GM21786 (cell line): ENCODE data around the gene LRRC30.

Source experiments
- ATAC-seq: cut with Tn5 transposase; IDR thresholded peaks from one replicate; pipeline ENCODE4 v1.9.1; 2021; ENCODE audit not compliant: unreplicated experiment

LRRC30 gene

DNA sequence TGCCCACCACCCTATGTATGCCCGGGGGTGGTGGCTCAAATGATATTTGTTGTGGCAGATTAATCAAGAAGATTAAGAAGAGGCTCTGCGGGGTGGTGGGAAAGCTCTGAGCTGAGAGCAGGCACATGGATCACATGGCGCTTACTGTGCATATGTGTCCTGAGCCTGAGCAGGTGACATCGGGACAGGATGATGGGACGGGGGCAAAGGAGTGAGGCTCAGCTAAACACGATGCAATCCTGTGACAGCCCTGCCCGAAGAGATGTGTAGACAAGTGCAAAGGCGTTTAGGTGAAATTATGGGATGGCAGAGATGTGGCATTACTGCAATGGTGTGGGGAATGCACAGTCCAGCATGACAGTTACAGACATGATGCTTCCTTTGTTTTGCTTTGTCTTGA lies 6.0 kb downstream of the LRRC30 start:
- ATAC-seq: no peak

DNA sequence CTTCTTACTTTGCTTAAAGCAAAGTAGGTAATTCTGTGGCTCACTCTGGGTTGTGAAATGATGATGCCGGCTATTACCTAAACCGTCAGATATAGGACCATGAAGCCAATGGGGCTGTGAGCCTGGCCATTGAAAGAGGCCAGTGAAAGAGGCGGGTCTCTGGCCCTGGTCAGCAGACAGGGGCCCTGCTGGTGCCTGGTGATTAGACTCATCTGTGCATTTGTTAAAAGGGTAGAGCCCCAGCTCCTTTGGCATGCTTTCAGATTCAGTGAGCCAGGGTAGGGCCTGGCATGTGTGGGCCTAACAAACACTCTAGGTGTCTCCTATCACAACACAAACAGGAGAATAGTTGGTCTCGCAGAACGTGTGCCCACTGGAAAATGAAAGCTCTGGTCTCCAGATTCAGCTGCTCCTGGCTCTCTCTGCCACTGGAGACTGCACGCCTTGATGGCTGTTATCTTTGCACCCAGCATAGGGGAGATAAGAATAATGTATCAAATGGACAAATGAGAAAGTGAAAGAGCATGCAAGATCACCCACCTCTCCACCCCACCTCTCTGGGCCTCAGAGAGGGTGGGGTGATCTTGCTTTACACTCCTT lies 6.9 kb downstream of the LRRC30 start:
- ATAC-seq: no peak

DNA sequence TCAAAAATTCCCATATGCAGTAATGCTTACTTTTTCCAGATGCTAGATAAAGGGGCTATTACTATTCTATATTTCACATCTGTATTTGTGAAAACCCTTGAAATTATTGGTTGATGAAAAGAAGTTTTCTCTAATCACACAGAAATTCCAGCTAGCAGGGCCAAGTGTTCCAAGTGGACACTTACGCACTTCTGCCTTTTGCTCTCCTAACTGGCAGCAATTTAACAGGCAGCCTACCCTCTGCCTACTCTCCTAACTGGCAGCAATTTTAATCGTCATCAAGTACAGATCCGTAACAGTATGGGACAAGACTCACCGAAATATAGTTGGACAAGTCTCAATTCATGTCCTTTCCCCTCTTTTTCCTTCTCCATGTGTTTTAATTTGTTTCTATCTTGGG lies 12.0 kb downstream of the LRRC30 start:
- no peak for ATAC-seq

DNA sequence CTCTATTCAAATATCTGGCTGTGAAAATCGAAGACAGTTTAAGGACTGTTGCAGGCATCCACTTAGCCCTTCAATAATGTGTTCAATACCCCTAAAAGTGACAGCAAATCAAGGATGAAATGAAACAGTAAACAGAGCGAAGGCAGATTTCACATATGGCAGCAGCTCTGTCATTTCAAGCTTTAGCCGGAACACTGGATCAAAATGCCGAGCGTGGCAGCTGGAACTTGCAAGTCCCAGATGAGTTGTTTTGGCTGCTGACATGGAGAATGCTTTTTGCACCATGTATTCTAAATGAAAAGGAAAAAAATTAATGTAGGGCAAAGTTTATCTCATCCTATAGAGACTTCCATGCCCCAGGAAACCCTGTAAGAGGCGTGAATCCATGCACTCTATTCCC lies 18.0 kb downstream of the LRRC30 start:
- ATAC-seq: no peak

DNA sequence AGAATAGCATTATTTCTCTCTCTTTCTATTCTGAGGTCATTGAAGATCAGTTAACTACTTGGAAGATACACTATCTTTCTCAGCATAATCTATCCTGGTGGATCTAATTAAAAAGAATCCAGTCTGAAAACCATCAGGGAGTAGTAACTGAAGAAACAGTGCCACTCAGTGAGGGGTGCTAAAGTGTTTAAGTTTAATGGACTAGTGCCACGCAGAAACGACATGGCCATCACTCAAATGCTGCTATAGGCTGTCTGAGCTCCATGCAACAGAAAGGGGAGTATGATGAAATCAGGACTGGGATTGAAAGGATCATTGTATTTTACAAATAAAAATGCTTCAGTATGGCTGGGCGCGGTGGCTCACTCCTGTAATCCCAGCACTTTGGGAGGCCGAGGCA lies 23.3 kb downstream of the LRRC30 start:
- ATAC-seq: no peak

DNA sequence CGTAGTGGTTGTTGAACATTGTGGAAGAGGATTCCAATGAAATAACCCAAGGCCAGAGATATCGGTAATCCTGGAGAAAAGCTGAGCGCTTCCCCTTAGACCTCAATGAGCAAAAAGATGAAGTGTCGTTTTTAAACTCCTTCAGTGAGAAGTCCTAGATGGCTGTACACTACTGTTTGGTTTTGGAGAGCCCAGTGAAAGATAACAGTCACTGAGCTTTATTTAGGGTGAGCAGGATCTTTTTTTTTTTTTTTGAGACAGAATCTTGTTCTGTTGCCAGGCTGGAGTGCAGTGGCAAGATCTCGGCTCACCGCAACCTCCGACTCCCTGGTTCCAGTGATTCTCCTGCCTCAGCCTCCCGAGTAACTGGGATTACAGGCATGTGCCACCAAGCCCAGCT lies 24.2 kb downstream of the LRRC30 start:
- ATAC-seq: no peak

DNA sequence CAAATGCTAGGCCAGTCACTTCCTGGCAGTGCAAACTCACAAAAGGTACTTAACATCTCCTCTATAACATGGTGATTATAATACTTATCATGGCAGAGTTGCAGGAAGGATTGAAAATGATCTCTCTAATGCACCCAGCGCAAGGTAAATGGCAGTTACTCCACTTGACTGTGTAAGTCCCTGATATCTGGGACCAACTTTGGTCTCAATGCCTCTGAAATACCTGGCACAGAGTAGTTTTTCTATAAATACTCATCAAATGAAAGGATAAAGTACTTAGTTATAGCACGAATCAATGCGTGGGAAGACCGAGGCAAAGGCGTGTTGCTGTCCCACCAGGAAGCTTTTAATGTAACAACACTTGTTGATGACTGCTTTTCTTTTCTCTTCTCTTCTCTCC lies 24.8 kb downstream of the LRRC30 start:
- no peak for ATAC-seq

DNA sequence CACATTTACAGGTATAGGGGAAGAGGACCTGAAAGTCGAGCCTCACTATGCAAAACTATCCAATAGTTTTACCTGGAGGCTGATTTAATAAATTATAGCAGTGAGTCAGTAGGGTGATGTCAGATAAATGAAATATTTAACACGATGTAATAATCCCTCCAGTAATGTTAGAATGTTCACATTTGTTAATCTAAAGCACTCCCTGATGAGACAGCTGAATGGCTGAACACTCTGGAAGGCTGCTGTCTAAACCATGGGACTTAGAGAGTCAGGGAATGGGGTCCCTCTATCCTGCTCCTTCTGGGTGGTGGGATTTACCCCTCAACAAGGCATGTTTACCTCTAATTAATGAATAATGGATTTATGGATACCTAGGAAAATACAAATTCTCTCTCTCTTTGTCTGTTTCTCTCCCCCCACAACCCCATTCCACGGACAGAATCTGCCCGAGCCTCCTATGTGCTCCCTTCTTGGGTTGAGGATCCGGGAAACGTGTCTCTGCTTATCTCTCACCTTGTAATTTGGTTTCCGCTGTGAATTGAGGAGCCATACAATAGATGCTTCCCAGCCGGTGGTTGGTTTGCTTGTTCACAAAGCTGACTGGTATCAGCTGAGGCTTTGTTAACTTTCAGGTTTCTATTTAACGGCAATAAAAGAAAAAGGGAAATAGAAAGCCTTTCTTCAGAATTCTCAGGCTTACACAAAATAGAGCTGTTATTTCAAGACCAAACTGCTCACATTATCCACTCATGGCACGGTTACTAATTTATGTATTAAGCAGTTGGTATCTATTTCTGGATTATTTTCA lies 25.9 kb downstream of the LRRC30 start:
- ATAC-seq: no peak

DNA sequence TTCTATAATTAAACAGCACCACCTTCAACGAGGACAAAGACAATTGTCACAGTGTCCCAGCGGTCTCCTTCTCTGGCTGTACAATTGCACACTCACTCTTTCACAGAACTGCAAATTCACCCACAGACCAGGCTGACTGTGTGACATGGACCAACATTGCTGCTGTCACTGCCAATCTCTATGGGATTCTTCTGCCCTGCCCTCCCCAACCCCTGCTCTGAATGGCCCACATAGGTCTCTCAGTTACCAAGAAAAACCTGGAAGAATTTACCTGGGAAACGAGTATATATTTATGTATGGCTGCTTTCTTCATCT lies 26.5 kb downstream of the LRRC30 start:
- no peak for ATAC-seq

DNA sequence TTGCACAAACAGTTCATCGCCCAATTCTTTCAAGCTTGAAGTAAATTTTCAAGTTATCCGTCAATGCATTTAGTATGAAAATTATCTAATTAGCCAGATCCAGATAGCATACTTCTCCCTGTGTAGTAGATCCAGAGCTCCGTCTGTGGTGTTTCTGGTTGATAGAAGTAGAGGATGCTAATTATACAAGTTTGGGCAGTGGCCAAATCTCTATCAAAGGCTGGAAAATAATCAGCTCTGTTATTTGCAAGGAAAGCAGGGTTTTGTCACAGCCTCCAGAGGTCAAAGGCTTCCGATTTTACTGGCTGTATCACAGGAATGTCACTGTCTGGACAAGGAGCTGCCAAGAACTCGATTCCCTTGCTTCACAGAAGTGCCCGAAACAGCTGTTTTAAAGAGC lies 28.6 kb downstream of the LRRC30 start:
- no peak for ATAC-seq

DNA sequence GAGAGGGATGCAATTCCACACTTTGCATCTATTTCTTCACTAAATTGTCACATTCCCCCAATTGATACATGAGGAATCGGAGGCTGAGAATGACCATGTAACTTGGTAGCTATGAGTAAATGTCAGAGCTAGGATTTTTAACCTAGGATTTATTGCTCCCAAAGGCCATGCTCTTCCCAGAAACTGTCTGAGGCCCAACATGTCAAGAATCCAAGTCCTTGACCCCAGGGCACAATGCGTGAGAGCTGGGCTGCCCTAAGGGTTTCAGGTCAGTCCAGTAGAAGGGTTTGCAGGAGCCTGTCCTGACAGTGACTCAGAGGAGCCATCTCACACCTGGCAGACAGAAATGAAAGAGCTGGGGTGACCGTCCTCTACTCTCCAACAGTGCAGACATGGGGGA lies 30.3 kb downstream of the LRRC30 start:
- no peak for ATAC-seq

DNA sequence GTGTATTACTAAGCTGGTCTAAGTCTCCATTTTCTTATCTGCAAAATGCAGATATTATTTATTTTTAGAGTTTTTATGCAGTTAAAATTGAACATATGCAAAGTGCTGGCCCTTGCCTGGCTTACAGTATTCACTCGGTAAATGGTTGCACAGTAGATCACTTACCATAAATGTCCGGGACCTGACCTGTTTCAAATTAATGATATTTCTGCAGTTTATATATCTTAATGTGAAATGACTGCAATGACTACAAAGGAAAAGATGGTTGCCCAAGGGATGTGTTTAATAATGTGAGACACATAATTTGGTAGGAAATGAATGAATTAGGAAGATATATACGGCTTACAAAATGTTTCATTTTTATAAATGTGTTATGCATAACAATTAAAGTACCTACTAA lies 37.1 kb downstream of the LRRC30 start:
- no peak for ATAC-seq

DNA sequence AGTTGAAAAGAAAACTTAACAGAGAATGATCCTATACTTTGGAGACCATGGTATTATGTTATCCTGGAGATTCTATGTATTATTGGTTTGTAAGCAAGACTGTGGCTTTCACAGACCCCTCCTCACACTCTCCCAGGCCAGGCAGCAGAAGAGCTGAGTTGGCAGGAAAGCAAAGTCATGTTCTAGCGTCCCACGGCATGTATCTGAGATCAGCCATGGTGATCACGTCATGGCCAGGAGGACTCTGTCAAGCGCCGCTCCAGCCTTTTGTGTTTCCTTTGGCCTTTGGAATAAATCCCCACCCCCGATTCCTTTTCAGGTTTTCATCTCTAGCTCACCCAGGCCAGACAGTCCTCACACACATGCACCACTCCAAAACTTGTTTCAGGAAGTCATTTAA lies 39.1 kb downstream of the LRRC30 start:
- no peak for ATAC-seq

DNA sequence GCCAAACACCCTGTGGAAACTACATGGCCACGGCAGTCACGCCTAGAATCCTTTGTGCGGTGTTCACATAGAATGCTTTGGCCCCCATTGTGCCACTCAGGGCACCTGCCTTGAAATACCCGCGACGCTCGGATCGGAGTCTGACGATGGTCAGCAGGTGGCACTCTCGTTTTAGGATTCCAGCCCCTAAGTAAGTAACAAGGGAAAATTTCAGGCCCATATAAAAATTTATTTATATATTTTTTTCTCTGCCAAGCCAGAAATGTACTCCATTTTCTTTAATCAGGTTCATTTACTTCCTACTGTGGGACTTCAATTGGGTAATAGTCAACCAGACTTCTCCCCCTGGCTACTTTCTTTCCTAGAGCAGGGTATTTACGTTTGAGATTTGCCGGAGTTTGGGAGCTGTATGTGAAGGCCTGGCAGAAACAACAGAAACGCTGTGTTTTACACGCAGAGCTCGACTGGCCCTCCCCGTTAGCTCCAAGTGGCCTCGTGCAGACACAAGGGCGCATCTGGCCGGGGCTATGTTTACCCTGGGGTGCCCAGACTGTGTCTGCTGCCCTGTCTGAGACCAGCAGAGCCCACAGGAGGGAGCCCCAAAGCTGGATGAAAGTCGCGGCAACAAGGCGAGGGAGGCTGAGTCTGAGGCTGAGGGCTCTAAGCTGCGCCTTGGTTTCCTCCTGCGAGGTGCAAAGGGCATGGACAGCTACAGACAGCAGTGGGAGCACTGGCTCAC lies 41.6 kb downstream of the LRRC30 start:
- no peak for ATAC-seq

DNA sequence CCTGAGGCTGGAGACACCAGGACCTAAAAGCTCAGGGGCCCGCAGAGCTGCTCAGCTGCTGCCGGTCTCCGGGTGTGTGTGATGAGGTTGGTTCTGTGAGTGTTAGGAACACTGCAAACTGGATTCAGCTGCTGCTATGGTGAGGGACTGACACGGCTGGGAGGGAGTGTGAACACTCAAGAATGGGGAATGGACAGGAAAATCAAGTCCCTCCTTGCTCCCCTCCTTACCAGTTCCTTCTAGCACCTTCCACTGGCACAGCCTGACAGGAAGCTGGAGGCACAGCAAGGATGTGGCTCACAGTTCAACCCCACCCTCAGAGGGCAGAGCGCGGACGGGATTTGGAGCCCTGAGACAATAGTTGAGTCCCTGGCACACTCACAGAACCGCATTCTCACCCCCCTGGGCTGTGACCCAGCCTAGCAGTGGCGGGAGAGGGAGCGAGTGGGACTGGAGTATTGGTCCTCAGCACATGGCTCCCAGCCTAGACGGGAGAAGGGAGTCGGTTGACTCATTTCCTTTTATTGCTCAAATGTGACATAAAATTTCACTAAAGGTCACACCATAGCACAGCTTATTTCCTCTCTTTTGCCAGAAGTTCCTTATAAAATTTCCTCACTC lies 42.5 kb downstream of the LRRC30 start:
- no peak for ATAC-seq

DNA sequence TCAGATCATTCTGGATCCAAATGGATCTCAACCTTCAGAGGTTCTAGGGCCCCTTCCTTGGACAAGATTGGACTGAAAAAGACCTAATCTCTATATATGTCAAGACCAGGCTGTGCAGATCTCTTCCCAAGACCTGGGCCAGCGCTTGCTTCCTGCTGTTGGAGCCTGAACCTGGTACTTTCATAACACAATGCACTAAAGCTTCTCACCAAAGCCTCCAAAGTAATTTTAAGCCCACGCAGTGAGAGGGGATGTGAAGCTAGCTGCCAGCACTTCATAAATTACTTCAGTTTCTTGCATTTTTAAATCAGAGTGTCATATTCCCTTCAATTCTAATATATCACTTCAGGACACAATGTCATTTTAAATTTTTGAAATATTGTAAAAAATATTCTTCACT lies 50.7 kb downstream of the LRRC30 start:
- no peak for ATAC-seq
